Astrocyte (in vitro differentiated cells and primary cell): ENCODE data around the gene CHAT. TPM values are rescaled to one million over a fixed set of nuclear protein-coding genes. Genes with fewer than 3 reads are reported as not detected.

Experiments used
- DNase-seq: peaks from one replicate; pipeline ENCODE4 v3.0.0-alpha.2; 2010; ENCODE audit warnings: low read depth
- FAIRE-seq: peaks from 2 replicates; lab custom pipeline; 2011; peaks lifted over from hg19 to GRCh38; lab: Jason Lieb, UNC
- H2AFZ ChIP-seq: 2 replicates; pipeline ENCODE4 v1.6.0; 2012; ENCODE audit warnings: low read depth, low read length, inconsistent platforms
- H3K27ac ChIP-seq: 2 replicates; pipeline ENCODE4 v1.5.1; 2011; ENCODE audit warnings: low read depth, low read length, inconsistent platforms
- H3K27me3 ChIP-seq: 2 replicates; pipeline ENCODE4 v1.6.0; 2011; ENCODE audit warnings: low read length, inconsistent platforms; ENCODE audit not compliant: insufficient read depth
- H3K36me3 ChIP-seq: 2 replicates; pipeline ENCODE4 v1.5.1; 2011; ENCODE audit warnings: low read length, inconsistent platforms; ENCODE audit not compliant: insufficient read depth
- H3K4me1 ChIP-seq: 2 replicates; pipeline ENCODE4 v1.5.1; 2011; ENCODE audit warnings: low read length, inconsistent platforms; ENCODE audit not compliant: insufficient read depth
- H3K4me2 ChIP-seq: 2 replicates; pipeline ENCODE4 v1.6.0; 2012; ENCODE audit warnings: low read length, inconsistent platforms
- H3K4me3 ChIP-seq: 2 replicates; pipeline ENCODE4 v1.5.1; 2011; ENCODE audit warnings: low read depth, mild to moderate bottlenecking, low read length, inconsistent platforms; ENCODE audit not compliant: insufficient read depth
- H3K79me2 ChIP-seq: 2 replicates; pipeline ENCODE4 v1.6.0; 2012; ENCODE audit warnings: mild to moderate bottlenecking, low read length, inconsistent platforms; ENCODE audit not compliant: insufficient read depth
- H3K9ac ChIP-seq: 2 replicates; pipeline ENCODE4 v1.6.0; 2012; ENCODE audit warnings: mild to moderate bottlenecking, low read length, inconsistent platforms
- H3K9me3 ChIP-seq: 2 replicates; pipeline ENCODE4 v1.5.1; 2012; ENCODE audit warnings: low read depth, mild to moderate bottlenecking, low read length, inconsistent platforms; ENCODE audit not compliant: insufficient read depth
- H4K20me1 ChIP-seq: 2 replicates; pipeline ENCODE4 v1.6.0; 2012; ENCODE audit warnings: low read length, inconsistent platforms; ENCODE audit not compliant: insufficient read depth
- H3K27ac Mint-ChIP-seq: one replicate; pipeline ENCODE4 v1.8.0; 2021; ENCODE audit warnings: mild to moderate bottlenecking, mixed read lengths; ENCODE audit not compliant: unreplicated experiment
- H3K27me3 Mint-ChIP-seq: one replicate; pipeline ENCODE4 v1.8.0; 2021; ENCODE audit warnings: low read depth, mixed read lengths; ENCODE audit not compliant: unreplicated experiment
- H3K36me3 Mint-ChIP-seq: one replicate; pipeline ENCODE4 v1.8.0; 2021; ENCODE audit warnings: low read depth, mixed read lengths; ENCODE audit not compliant: unreplicated experiment
- H3K4me1 Mint-ChIP-seq: one replicate; pipeline ENCODE4 v1.8.0; 2021; ENCODE audit warnings: low read depth, mixed read lengths; ENCODE audit not compliant: unreplicated experiment
- H3K4me3 Mint-ChIP-seq: one replicate; pipeline ENCODE4 v1.8.0; 2021; ENCODE audit warnings: mild to moderate bottlenecking, moderate library complexity, mixed read lengths; ENCODE audit not compliant: unreplicated experiment
- H3K9me3 Mint-ChIP-seq: one replicate; pipeline ENCODE4 v1.8.0; 2021; ENCODE audit warnings: mild to moderate bottlenecking, mixed read lengths; ENCODE audit not compliant: unreplicated experiment
- EZH2 ChIP-seq: IDR thresholded peaks from 2 replicates; pipeline ENCODE4 v1.6.1; 2012; ENCODE audit warnings: mild to moderate bottlenecking, low read length, inconsistent platforms; ENCODE audit not compliant: insufficient read depth
- total RNA-seq: library from RNA; stranded (reverse); gene quantifications from 2 replicates; pipeline ENCODE4 v1.2.1, GENCODE V29; 2021
- TF ChIP-seq, protein P1 (sequence below): IDR thresholded peaks from 2 replicates; pipeline ENCODE4 v1.5.1; 2011; ENCODE audit warnings: low read depth, mild to moderate bottlenecking, inconsistent platforms, low read length, moderate library complexity; ENCODE audit not compliant: insufficient read depth

The CHAT gene
- total RNA-seq, 1 donor from 2014 or later: 1.00 TPM

- H3K4me1 Mint-ChIP-seq: peaks cover 2% of the 10 kb centered on the region
- no peak overlapping the region for H2AFZ ChIP-seq
- H3K9ac ChIP-seq: no peak overlapping the region
- peaks cover 21% of the 10 kb centered on the region for H3K9me3 Mint-ChIP-seq
- DNase-seq: no peak
- no peak overlapping the region for H3K27ac ChIP-seq
- H3K27ac Mint-ChIP-seq: no peak overlapping the region
- H3K27me3 ChIP-seq: peaks cover 40% of the 10 kb centered on the region
- H3K4me3 ChIP-seq: no peak overlapping the region
- H3K79me2 ChIP-seq: no peaks in the 10 kb centered on the region
- H4K20me1 ChIP-seq: no peaks in the 10 kb centered on the region
- no peaks in the 10 kb centered on the region for H3K4me1 ChIP-seq
- no peak overlapping the region for H3K4me2 ChIP-seq
- H3K36me3 Mint-ChIP-seq: peaks cover 4% of the 10 kb centered on the region
- H3K27me3 Mint-ChIP-seq: peaks cover 86% of the 10 kb centered on the region
- no peak for TF ChIP-seq EZH2
- TF ChIP-seq, protein P1, sequence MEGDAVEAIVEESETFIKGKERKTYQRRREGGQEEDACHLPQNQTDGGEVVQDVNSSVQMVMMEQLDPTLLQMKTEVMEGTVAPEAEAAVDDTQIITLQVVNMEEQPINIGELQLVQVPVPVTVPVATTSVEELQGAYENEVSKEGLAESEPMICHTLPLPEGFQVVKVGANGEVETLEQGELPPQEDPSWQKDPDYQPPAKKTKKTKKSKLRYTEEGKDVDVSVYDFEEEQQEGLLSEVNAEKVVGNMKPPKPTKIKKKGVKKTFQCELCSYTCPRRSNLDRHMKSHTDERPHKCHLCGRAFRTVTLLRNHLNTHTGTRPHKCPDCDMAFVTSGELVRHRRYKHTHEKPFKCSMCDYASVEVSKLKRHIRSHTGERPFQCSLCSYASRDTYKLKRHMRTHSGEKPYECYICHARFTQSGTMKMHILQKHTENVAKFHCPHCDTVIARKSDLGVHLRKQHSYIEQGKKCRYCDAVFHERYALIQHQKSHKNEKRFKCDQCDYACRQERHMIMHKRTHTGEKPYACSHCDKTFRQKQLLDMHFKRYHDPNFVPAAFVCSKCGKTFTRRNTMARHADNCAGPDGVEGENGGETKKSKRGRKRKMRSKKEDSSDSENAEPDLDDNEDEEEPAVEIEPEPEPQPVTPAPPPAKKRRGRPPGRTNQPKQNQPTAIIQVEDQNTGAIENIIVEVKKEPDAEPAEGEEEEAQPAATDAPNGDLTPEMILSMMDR: no peak
- FAIRE-seq: no peak
- no peaks in the 10 kb centered on the region for H3K36me3 ChIP-seq
- H3K4me3 Mint-ChIP-seq: no peak overlapping the region
- no peaks in the 10 kb centered on the region for H3K9me3 ChIP-seq
Measured at GRCh38 chr10:49616421-49617101, 2.7 kb downstream of the CHAT start.

DNA sequence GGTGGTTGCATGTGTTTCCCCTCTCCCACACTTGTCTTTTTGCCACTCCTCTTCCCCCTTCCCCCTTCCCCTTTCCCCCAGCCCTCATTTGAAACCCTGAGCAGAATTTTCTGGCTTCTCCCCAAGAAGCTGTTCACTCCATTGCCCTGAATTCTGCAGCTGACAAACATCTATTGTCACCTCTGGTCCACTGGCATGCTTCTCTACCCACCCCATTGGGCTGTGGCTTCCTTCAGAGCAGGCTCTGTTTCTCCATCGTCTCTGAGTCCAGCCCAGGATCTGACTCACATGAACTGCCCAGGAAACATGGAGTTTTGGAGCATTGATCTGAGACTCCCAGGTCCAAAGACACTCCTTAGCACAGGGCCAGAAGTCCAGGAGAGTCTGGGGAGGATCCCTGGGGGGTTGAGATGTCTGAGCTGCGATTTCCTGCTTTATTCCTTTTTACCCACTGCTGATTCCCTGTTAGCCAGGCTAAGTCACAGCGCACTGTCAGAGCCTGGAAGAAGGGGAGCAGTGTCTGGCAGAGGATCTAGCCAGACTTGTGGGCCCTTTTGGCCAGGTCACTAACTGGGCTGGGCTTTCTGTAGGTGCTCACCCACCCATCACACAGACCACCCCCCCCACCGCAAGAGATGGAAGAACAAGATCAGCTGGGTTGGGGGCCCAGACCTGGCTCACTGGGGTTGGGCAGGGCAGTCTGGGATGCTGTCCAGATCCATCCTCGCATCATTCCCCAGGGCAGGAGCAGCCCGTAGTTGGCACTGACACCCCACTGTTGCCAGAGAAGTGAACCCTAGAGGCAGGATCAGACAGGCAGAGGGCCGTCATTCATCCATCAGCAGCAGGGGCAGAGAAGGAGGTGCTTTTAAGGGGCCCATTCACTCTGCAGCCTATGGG is 3.5 kb downstream of the CHAT start:
- H3K27ac Mint-ChIP-seq: no peak overlapping the region
- H3K9me3 ChIP-seq: no peaks in the 10 kb centered on the region
- no peak overlapping the region for H2AFZ ChIP-seq
- no peak overlapping the region for H3K4me3 Mint-ChIP-seq
- no peaks in the 10 kb centered on the region for H3K36me3 ChIP-seq
- peaks cover 33% of the 10 kb centered on the region for H3K27me3 ChIP-seq
- FAIRE-seq (no peak), DNase-seq (no peak)
- peaks cover 2% of the 10 kb centered on the region for H3K4me1 Mint-ChIP-seq
- H3K9ac ChIP-seq: no peak overlapping the region
- no peaks in the 10 kb centered on the region for H3K4me1 ChIP-seq
- H3K9me3 Mint-ChIP-seq: peaks cover 14% of the 10 kb centered on the region
- H4K20me1 ChIP-seq: no peaks in the 10 kb centered on the region
- H3K27ac ChIP-seq: no peak overlapping the region
- H3K27me3 Mint-ChIP-seq: peaks cover 83% of the 10 kb centered on the region
- H3K4me2 ChIP-seq: no peak overlapping the region
- no peaks in the 10 kb centered on the region for H3K79me2 ChIP-seq
- H3K36me3 Mint-ChIP-seq: peaks cover 1% of the 10 kb centered on the region
- TF ChIP-seq, protein P1: no peak
- no peak for TF ChIP-seq EZH2
- no peak overlapping the region for H3K4me3 ChIP-seq
